ENCODE results near the gene MEIOB. TPM values are rescaled to one million over a fixed set of nuclear protein-coding genes. Genes with fewer than 3 reads are reported as not detected.

MEIOB gene
- total and polyA plus RNA-seq, 2 experiments from 2014 or later, result 0.28 TPM; not detected in 1

DNA sequence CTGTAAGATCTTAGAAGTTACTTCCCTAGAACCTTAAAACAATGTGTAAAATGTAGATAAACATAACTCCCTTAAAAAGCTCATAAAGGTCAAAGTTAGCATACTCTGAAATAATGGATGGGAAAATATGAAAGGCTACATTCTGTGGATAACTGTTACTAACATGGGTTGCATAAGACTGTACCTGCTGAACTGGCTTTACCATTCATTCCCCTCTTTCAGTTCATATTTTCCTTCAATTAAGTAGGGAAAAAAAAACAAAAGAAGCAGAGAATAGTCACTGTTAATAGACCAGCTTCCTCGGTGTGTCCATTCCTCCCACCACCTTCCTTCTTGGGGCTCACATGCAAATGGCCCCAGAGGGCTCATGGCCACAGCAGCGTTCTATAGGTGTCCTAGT, 7.5 kb upstream of the MEIOB start:
- Histone ChIP-seq H4K20me1 (ENCODE audit: insufficient read depth, poor library complexity, severe bottlenecking) (no peaks in the 10 kb centered on the region), H3K4me3 (no peak overlapping the region), H2AFZ (no peak overlapping the region), H3K27ac (no peak overlapping the region), H3K9me2 (replicated peaks; ENCODE audit: insufficient read depth) (no peaks in the 10 kb centered on the region), H3K4me2 (no peak overlapping the region), H3K27me3 (peaks cover 17% of the 10 kb centered on the region), H3K79me2 (no peaks in the 10 kb centered on the region), H3K9me3 (ENCODE audit: low read depth) (no peaks in the 10 kb centered on the region), H3K4me1 (ENCODE audit: insufficient read depth) (no peaks in the 10 kb centered on the region), H3K36me3 (replicated peaks; ENCODE audit: insufficient read depth, low read depth) (no peaks in the 10 kb centered on the region)
- no peak for TF ChIP-seq EZH2 (IDR thresholded peaks at IDR 0.05; ENCODE audit: borderline replicate concordance)
- no peak for TF ChIP-seq EZH2phosphoT487 (IDR thresholded peaks at IDR 0.05; ENCODE audit: low read depth, severe bottlenecking, unreplicated experiment)
- TF ChIP-seq, protein P1, sequence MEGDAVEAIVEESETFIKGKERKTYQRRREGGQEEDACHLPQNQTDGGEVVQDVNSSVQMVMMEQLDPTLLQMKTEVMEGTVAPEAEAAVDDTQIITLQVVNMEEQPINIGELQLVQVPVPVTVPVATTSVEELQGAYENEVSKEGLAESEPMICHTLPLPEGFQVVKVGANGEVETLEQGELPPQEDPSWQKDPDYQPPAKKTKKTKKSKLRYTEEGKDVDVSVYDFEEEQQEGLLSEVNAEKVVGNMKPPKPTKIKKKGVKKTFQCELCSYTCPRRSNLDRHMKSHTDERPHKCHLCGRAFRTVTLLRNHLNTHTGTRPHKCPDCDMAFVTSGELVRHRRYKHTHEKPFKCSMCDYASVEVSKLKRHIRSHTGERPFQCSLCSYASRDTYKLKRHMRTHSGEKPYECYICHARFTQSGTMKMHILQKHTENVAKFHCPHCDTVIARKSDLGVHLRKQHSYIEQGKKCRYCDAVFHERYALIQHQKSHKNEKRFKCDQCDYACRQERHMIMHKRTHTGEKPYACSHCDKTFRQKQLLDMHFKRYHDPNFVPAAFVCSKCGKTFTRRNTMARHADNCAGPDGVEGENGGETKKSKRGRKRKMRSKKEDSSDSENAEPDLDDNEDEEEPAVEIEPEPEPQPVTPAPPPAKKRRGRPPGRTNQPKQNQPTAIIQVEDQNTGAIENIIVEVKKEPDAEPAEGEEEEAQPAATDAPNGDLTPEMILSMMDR (IDR thresholded peaks at IDR 0.05; ENCODE audit: poor library complexity), result no peak
- whole genome bisulfite sequencing (ENCODE audit: low lambda C conversion rate, missing lambda C conversion rate), result 56% methylated on average over 2 of the region's 2 CpGs
- DNase-seq (ENCODE audit: low spot score), result no peak

DNA sequence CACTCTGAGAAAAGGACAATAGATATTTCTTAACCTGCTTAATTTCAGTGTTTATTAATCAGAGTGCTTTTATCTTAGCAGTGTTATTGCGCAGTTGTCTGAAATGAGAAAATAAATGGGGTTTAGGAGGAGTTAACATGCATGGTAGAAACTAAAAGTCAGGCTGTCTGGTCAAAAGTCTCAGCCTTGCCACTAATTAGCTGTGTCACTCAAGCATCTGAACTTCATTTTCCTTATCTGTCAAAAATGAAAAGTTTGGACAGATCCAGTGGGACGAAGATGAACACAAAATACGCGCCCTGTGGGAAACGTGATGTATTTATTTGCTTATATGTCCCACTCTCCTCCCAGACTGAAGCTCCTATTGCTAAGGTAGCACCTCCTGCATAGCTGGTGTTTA, 6.3 kb upstream of the MEIOB start:
- TF ChIP-seq EZH2 (IDR thresholded peaks at IDR 0.05; ENCODE audit: borderline replicate concordance) (no peak), EZH2phosphoT487 (IDR thresholded peaks at IDR 0.05; ENCODE audit: low read depth, severe bottlenecking, unreplicated experiment) (no peak)
- TF ChIP-seq, protein P1 (IDR thresholded peaks at IDR 0.05; ENCODE audit: poor library complexity), result no peak
- Histone ChIP-seq H4K20me1 (ENCODE audit: insufficient read depth, poor library complexity, severe bottlenecking) (no peaks in the 10 kb centered on the region), H3K79me2 (no peaks in the 10 kb centered on the region), H3K4me3 (no peak overlapping the region), H2AFZ (no peak overlapping the region), H3K9me2 (replicated peaks; ENCODE audit: insufficient read depth) (no peaks in the 10 kb centered on the region), H3K4me2 (no peak overlapping the region), H3K4me1 (ENCODE audit: insufficient read depth) (no peaks in the 10 kb centered on the region), H3K27me3 (peaks cover 22% of the 10 kb centered on the region), H3K27ac (no peak overlapping the region), H3K36me3 (replicated peaks; ENCODE audit: insufficient read depth, low read depth) (no peaks in the 10 kb centered on the region), H3K9me3 (ENCODE audit: low read depth) (no peaks in the 10 kb centered on the region)
- DNase-seq (ENCODE audit: low spot score), result no peak
- WGBS (ENCODE audit: low lambda C conversion rate, missing lambda C conversion rate), result 70% methylated on average over 5 of the region's 5 CpGs

DNA sequence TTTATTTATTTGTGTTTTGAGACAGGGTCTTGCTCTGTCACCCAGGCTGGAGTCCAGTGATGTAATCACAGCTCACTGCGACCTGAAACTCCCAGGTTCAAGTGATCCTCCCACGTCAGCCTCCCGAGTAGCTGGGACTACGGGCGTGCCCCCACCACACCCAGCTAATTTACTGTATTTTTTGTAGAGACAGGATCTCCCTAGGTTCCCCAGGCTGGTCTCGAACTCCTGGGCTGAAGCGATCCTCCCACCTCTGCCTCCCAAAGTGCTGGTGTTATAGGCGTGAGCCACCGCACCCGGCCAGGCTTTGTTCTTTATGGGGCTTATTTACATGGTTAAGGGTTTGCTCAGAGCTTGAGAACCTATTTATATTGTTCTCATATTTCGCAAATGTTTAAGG, 5.8 kb upstream of the MEIOB start:
- Histone ChIP-seq H4K20me1 (ENCODE audit: insufficient read depth, poor library complexity, severe bottlenecking) (no peaks in the 10 kb centered on the region), H3K27ac (no peak overlapping the region)
- WGBS (ENCODE audit: low lambda C conversion rate, missing lambda C conversion rate), result 65% methylated on average over 11 of the region's 11 CpGs

More for the DNA sequence above, 5.8 kb upstream of the MEIOB start:
- no peaks in the 10 kb centered on the region for H3K9me2 ChIP-seq (replicated peaks; ENCODE audit: insufficient read depth)
- H3K9me3 ChIP-seq (ENCODE audit: low read depth), result no peaks in the 10 kb centered on the region
- TF ChIP-seq EZH2 (IDR thresholded peaks at IDR 0.05; ENCODE audit: borderline replicate concordance) (no peak), EZH2phosphoT487 (IDR thresholded peaks at IDR 0.05; ENCODE audit: low read depth, severe bottlenecking, unreplicated experiment) (no peak)
- TF ChIP-seq, protein P1 (IDR thresholded peaks at IDR 0.05; ENCODE audit: poor library complexity), result no peak
- H3K36me3 ChIP-seq (replicated peaks; ENCODE audit: insufficient read depth, low read depth), result no peaks in the 10 kb centered on the region
- peaks cover 24% of the 10 kb centered on the region for H3K27me3 ChIP-seq
- no peaks in the 10 kb centered on the region for H3K4me1 ChIP-seq (ENCODE audit: insufficient read depth)
- H3K4me3 ChIP-seq, result no peak overlapping the region
- no peak overlapping the region for H3K4me2 ChIP-seq
- no peaks in the 10 kb centered on the region for H3K79me2 ChIP-seq
- H2AFZ ChIP-seq, result no peak overlapping the region
- DNase-seq (ENCODE audit: low spot score), result no peak

All from hepatocyte (in vitro differentiated cells).